GM21723 (cell line): Measurements from ENCODE around the gene FAM216A.
A peak's percentile ranks its signal among the peaks of the same experiment; 100 is the strongest.
"Not testable (repeated sequence)": the region's sequence is repeated elsewhere in the genome, so short reads cannot be mapped to it uniquely, and the experiment has no call there.

Experiments
- ATAC-seq: cut with Tn5 transposase; IDR thresholded peaks from one replicate; pipeline ENCODE4 v1.9.1; 2021; ENCODE audit warnings: mild to moderate bottlenecking, moderate library complexity; ENCODE audit not compliant: unreplicated experiment

The FAM216A gene

DNA sequence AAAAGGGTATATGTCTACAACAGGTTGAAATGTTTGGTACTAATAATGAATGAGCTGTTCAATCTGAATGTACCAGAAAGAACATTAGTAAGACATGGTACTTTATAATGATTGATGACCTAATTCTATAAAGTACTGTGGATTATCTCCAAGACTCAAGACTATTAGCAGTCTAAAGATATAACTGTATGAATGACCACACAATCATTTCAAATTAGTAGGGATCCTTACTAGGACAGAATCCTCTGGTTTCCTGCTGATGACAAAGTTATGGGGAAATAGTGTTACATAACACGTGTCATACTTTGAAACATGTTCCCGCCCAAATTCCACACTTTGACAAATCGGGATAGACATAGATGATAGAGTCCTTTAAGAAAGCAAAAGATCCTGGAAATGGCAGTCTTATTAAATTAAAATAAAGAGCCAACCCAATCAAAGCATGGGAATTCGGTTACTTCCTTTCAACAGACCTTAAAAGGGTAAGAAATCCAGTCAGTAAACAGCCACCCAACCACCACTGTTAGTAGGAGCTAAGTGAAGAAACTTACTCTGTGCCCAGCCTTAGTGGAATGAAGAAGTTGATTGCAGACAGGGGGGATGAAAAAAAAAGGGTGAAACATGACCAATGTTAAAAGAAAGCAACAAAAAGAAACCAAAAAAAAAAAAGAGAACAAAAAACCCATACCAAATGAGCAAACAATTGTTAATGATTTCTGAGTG lies 30.5 kb downstream of the FAM216A start:
- ATAC-seq = no peak

DNA sequence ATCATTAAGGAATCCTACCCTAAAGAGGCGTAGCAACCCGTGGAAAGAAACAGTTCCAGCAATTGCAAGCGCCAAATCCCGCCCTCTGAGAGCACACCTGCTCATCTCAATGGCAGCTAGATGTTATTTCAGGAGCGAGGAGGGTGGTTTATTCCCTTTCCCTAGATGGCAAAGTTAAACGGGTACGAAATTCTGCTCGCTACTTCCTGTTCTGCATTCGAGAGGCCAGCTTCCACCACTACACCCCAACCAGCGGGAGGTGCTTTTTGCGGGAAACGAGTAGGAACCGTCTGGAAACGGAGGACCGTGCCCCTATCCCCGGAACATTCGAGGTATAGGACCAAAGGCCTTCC lies 32.7 kb downstream of the FAM216A start:
- peak; percentile 23 for ATAC-seq

DNA sequence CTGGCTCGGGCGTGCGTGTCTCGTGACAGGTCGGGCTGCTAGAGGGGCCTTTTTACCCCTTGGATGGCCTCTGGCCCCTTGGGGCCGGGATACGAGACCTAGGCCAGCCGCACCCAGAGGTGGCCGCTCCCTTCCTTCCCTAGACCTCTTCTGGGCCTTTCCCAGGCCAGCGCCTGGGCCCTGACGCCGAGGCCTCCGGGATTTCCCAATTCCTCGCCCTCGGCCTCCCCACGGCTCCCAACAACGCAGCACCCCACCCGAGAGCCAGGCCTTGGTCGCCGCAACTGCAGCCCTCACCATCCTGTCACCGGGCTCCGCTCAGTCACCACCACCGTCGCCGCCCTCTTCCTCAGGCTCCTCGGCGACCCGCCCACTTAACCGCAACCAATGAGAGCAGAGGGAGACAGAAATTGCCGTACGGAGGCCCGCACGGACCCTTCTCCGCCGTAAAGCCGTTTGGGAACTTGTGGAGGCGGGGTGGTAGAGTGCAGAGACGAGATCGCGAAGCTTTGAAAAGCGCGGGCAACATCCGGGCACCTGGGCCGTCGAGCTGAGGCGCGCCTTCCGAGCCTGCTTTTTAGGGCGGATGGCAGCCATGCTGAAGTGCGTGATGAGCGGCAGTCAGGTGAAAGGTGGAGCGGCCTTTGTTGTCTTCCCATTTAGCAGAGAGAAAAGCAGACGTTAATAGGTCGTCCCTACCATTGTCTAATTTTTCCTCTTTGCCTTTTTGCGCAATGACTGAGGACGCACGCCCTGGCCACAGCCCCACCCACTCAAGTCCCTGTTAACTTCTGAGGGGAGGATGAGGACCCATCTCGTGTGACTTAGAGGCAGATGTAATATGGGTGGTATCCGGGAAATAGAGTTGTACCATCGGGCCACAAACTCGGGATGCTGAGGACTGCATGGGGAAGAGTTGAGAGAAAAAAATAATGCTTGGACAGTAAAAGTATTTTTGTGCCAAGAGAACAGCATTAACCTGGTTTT lies 33.4 kb downstream of the FAM216A start, which contains the start of the genes RAD9B and VPS29:
Gene RAD9B, plus strand, starts transcription at position 580 of the 987 bp plus-strand sequence. Its CDS starts 7 bp downstream, at position 587.
Gene VPS29, minus strand, starts transcription at position 360 of the 987 bp plus-strand sequence. Its CDS starts 60 bp downstream, at position 300.
- peak; percentile 90 for ATAC-seq

DNA sequence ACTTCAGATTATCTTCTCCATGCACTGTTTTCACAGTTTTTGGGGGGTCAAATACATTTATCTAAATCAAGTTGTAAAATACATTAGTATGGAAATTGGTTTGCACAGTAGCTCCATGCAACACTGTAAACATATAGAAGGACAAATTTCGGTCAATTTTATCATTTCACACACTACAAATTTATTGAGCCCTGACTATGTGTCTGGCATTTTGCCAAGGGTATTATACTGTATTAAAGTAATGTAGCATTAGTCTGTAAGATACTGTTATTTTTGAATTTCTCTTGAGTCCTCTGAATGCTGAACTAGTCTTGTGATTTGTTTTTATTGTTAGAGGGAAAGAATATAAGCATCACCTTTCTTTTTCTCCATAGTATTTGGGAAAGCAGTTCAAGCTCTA lies 34.8 kb downstream of the FAM216A start:
- ATAC-seq = no peak

DNA sequence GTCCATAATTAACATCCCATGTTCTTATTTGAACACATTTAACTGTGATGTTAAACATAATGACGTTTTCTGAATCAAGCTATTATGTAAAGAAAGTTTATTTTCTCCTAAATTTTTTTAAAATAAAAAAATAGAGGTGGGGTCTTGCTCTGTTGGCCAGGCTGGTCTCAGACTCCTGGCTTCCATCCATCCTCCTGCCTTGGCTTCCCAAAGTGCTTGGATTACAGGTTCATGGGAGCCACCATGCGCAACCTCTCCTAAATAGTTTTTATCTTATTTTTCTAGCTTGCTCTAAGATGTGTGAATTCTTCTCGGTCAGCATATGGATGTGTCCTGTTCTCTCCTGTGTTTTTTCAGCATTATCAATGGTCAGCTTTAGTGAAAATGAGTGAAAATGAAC lies 36.7 kb downstream of the FAM216A start:
- ATAC-seq = no peak

DNA sequence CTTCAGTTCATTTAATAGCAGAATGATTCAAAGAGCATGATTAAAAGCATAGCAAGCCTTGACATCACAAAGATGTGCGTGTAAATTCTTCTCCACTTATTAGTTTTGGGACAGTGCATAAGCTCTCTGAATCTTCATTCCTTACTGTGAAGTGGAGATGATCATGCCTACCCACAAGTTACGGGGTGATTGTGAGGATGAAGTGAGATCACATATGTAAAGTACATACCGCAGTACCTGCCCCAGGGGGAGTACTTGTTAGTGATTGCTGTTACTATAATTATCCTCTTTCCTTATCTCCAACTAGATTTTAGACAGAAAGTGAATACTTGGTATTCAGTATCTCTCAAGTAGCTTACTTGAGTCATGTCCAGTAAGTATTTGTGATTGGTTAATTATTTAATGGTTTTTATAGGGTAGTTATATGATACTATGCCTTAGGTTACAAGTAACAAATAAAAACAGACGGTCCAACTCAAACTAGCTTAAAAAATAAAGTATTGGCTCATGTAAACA lies 39.5 kb downstream of the FAM216A start:
- ATAC-seq = no peak

DNA sequence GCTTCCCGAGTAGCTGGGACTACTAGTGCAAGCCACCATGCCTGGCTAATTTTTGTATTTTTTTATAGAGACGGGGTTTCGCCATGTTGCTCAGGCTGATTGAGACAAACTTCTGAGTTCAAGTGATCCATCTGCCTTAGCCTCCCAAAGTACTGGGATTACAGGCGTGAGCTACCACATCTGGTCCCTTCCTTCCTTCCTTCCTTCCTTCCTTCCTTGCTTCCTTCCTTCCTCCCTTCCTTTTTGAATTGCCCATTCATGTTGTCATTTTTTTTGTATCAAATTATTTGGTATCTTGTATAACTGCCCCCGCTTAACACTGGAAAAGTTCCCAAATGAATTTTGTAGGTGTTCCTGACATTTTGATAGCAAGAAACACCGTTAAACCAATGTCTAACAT lies 45.2 kb downstream of the FAM216A start:
- ATAC-seq = no peak

DNA sequence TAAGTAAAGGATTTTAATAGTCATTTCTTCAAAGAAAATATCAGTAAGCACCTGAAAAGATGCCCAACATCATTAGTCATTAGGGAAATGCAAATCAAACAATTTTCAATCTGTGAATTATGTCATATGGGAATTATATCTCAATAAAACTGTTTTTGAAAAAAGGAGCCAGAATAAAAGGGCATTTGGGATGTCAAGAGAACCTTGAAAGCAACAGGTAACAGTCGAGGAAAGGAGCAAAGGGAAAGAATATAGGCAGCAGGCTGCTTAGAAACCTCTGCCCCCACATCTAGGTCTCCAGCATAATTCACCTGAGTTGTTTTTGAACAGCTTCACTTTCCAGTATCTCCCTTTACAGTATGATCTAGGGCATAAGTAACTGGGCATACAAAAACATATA lies 45.7 kb downstream of the FAM216A start:
- no peak for ATAC-seq

DNA sequence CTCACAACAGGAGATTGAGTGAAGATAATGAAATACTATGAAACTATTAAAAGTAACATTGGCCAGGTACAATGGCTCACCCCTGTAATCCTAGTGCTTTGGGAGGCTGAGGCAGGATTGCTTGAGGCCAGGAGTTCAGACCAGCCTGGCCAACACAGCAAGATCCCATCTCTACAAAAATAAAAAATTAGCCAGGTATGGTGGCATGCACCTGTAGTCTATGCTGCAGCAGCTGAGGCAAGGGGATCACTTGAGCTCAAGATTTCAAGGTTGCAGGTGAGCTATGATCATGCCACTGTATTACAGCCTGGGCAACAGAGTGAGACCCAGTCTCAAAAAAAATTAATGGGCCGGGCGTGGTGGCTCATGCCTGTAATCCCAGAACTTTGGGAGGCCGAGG lies 48.4 kb downstream of the FAM216A start:
- no peak for ATAC-seq

DNA sequence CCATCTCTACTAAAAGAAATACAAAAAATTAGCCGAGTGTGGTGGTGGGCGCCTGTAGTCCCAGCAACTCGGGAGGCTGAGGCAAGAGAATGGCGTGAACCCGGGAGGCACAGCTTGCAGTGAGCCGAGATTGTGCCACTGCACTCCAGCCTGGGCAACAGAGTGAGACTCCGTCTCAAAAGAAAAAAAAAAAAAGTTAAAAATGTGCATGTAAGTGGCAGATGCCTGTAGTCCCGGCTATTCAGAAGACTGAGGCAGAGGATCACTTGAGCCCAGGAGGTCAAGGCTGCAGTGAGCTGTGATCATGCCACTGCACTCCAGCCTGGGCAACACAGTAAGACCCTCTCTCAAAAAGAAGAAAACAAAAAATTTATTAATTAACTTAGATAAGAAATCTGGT lies 49.4 kb downstream of the FAM216A start:
- ATAC-seq = not testable (repeated sequence)

DNA sequence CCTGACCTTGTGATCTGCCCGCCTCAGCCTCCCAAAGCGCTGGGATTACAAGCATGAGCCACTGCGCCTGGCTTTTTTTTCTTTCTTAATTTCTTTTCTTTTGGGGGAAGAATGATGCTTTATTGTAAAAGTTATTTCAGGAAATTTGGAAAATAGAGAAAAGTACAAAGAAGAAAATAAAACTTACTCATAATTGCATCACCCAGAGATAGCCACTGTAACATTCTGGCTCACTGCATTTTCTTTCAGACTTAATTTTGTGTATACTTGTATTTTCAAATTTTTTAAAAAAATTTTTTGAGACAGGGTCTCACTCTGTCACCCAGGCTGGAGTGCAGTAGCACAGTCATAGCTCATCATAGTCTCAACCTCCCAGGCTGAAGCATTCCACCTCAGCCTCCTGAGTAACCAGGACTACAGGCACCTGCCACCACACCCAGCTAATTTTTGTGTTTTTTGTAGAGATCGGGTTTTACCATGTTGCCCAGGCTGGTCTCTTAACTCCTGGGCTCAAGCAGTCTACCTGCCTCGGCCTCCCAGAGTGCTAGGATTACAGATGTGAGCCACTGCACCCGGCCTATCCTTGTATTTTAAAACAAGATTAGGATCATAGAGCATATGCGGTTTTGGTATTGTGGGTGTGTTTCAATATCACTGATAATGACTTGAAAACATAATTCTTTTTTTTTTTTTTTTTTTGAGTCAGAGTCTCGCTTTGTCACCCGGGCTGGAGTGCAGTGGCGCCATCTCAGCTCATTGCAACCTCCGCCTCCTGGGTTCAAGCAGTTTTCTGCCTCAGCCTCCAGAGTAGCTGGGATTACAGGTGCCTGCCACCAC lies 52.4 kb downstream of the FAM216A start:
- not testable (repeated sequence) for ATAC-seq

DNA sequence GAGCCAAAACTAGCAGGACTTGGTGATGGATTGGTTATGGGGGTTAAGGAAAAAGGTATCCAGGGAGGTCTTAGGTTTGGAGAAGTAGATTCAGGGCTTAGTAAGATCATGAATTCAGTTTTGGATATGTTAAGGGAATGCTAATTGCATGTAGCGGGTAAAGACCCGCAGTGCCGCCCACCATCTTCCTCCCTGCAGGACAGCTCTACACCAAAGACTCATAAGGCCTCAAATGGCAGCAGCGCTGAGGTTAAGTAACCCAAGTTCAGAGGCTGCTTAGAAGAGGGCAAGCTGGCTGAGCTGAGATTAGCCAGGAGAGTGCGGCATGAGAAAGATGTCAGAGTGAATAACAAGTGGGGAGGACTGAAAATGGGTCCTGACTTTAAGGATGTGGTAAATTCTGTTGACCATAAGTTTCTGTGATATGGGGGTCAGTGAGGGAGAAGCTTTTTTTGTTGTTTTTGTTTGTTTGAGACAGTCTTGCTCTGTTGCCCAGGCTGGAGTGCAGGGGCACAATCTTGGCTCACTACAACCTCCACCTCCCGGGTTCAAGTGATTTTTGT lies 59.7 kb downstream of the FAM216A start:
- ATAC-seq = no peak

DNA sequence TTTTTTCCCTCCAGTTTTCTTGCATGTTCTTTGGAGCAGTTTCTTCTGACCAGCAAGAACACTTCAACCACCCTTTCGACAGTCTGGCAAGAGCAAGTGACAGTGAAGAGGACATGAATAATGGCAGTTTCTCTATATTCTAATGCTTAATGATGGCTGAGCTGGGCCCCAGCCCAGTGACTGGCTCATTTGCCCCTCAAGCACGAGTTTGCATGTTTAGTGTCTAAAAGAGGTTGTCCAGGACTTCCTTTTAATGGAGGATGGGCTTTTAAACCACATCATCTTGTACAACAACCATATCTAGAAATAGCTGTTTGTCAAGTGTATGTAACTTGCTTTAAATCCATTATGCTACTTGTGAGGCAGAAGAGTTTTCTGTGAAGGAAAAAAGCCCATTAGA lies 61.9 kb downstream of the FAM216A start:
- ATAC-seq = no peak

DNA sequence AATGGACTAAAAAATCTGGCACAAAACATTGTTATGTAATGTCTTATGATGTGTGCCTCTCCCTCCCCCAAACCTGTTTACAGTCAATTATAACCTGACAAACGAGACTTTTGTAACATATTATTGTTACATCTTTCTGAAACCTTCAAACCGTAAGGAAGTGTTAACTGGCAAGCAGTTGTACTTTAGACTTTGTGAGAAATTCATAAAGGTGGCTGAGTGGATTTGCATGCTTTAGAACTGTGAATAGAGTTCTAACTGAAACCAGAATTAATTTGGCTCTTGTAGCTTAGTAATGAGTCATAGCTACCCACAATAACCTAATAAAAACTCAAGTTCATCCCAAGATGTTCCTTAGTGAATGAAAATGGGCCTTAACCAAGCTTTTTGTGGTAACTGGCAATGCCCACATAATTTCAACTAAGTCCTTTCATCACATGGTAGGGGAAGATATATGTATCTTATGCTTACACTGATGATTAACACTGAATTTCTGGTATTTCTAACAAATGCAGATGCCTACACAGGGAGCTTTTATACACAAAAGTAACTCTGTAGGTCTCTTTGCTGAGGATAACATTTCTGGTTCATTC lies 63.2 kb downstream of the FAM216A start:
- ATAC-seq = peak; percentile 78

DNA sequence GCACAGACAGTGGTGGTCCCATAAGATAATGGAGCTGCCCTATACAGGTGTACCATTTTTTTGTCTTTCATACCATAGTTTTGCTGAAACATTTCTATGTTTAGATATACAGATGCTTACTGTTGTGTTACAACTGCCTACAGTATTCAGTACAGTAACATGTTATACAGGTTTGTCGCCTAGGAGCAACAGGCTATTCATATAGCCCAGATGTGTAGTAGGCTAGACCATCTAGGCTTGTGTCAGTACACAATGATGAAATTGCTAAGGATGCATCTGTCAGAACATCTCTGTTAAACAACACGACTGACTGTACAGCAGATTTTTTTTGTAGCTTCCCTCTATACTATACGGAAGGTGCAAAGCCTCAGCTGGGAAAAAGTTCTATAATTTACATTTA lies 64.0 kb downstream of the FAM216A start:
- ATAC-seq = no peak

DNA sequence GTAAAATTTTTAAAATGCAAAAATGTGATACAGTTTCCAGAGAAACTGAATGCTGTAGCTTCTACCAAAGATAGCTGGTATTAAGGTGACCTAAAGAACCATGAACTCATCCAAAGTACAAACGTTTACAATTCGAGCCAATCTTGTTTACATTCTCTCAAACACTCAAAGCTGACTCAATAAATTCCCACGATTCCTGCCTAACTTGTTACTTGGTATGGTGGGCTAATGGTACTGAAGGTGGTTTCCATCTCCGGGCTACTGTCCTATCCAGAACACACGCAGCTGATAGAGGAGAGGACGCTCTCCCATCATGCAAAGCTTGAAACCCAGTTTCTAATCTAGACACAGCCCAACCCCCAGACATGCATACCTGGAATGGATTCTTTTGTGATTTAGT lies 65.0 kb downstream of the FAM216A start:
- no peak for ATAC-seq

DNA sequence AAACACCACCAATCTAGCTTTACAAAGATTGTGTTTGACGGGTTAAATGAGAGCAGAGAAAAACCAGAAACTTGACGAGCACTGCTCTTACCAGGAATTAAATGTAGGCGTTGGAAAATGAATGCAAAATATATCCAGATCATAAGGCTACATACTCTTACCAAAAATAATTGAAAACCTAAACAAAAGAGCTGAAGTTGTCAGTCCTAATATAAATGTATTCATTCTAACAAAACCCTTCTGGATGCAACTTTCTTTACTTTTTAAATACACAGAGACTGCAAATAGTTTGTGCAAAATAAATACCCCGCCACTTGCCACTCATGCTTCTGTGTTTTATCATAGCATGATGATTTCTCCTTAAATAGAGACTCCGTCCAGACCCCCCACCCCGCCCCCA lies 66.2 kb downstream of the FAM216A start:
- no peak for ATAC-seq

DNA sequence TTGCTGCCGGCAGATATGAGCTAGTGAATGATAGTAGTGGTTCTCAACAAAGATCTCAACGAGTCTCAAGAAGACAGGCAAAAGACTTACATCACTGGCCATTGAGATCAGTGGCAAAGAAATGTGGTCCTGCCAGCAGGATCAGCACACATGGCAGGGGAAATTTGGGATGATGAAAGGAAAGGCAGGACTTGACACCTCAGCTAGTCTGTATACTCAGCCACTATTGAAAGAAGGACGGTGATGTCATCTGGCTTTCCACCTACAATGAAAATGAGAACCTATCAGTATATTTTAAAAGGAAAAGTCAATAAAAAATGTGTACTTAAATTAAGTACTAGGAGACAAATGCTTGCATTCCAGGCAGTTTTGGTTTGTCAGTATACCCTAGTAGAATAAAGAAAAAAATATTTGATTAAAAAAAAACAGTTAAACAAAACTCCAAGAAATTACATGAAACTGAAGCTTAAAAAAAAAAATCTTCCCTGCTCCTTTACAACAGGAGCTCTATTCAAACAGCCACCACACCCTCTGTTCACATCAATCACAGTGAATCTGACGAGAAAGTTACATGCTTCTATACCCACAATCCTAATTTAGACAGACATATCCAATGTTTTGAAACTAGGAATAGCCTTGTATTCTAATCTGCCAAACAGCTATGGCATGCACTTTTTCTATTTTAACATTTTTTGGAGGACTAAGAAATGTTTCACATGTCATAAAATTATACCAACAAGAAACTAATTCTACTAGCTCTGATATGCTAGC lies 68.4 kb downstream of the FAM216A start:
- ATAC-seq = no peak
